ENCODE results near the gene PODXL.

GRCh38 chr7:131604841-131605279 lies 48.4 kb upstream of the PODXL start:
- TF ChIP-seq POLR2A (IDR thresholded peaks at IDR 0.05) (no peak), POLR2AphosphoS5 (IDR thresholded peaks at IDR 0.05) (no peak)
- TF ChIP-seq, protein P1, sequence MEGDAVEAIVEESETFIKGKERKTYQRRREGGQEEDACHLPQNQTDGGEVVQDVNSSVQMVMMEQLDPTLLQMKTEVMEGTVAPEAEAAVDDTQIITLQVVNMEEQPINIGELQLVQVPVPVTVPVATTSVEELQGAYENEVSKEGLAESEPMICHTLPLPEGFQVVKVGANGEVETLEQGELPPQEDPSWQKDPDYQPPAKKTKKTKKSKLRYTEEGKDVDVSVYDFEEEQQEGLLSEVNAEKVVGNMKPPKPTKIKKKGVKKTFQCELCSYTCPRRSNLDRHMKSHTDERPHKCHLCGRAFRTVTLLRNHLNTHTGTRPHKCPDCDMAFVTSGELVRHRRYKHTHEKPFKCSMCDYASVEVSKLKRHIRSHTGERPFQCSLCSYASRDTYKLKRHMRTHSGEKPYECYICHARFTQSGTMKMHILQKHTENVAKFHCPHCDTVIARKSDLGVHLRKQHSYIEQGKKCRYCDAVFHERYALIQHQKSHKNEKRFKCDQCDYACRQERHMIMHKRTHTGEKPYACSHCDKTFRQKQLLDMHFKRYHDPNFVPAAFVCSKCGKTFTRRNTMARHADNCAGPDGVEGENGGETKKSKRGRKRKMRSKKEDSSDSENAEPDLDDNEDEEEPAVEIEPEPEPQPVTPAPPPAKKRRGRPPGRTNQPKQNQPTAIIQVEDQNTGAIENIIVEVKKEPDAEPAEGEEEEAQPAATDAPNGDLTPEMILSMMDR (IDR thresholded peaks at IDR 0.05) = no peak

Measured in upper lobe of left lung (tissue), 4 donors.